ENCODE results near the gene POLN. TPM values are rescaled to one million over a fixed set of nuclear protein-coding genes. Genes with fewer than 3 reads are reported as not detected.

POLN gene
- total RNA-seq, 2 donors from 2014 or later: 1.3 to 2.8 TPM

DNA sequence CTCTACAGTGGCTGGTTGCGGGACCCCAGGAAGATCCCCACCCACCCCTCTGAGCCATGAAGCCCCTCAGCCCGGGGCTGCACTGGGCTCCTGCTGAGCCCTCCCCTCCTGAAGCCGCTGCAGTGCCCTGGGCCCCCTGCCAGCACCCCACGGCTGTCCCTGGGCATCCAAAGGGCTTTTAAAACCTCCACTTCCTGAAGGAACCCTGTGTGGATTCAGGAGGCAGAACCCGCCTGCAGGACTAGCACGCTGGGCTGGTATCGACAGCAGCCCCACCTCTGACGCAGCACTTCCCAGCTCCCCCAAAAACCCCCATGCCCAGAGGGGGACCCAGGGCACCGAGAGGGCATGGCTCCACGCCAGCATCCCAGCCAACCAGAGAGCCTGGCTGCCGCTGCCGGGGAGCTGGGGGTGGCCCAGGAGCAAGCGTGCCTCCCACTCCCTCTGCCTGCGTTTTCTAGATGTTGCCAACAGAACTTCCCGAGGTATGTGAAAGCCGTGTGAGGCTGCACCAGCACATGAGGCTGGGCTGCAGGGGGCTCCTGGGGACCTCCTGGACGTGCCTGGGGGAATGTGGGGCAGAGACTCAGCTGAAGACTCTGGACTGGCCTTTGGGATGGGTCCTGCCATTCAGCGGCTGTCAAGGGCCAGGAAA, 13.7 kb upstream of the POLN start:
- TF ChIP-seq, protein P1, sequence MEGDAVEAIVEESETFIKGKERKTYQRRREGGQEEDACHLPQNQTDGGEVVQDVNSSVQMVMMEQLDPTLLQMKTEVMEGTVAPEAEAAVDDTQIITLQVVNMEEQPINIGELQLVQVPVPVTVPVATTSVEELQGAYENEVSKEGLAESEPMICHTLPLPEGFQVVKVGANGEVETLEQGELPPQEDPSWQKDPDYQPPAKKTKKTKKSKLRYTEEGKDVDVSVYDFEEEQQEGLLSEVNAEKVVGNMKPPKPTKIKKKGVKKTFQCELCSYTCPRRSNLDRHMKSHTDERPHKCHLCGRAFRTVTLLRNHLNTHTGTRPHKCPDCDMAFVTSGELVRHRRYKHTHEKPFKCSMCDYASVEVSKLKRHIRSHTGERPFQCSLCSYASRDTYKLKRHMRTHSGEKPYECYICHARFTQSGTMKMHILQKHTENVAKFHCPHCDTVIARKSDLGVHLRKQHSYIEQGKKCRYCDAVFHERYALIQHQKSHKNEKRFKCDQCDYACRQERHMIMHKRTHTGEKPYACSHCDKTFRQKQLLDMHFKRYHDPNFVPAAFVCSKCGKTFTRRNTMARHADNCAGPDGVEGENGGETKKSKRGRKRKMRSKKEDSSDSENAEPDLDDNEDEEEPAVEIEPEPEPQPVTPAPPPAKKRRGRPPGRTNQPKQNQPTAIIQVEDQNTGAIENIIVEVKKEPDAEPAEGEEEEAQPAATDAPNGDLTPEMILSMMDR (IDR thresholded peaks at IDR 0.05): no peak
- H3K36me3 ChIP-seq: peaks cover 46% of the 10 kb centered on the region

DNA sequence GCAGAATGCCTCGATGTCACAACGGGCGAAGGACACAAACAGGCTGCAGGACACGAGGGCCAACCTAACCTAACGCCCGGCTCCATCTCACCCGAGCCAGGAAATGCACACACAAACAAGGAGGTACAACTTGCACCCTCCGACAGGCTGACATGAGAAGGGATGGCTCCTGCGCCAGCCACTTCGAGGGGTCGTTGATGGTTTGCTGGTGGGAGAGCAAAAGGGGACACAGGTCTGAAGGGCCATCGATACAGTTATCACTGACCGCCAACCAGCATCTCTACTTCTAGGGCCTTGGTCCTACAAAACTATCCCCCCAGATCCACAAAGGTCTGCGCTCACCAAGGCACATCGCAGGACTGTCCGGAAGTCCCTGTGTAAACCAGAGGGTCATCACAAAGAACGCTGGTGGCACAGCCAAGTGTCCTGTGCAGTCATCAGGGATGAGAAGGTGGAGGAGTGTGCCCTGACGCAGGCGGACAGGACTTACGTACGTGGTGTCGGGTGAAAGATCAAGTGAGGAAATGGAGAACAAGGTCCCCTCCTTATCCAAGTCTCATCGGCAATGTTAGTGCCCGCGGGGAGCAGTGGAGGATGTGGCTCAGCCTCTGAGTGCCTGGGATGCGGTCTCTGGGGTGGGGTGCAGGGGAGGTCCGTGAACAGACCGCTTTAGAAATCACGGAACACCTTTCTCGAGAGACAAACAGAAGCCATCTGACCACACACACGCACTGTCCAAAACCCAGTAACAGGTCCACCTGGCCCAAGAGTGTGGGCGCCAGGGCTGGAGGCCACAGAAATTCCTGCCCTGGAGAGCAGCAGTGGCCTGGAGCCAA, 13.0 kb upstream of the POLN start:
- H3K4me1 ChIP-seq: peaks cover 0 to 66% of the 10 kb centered on the region in 2 donors
- TF ChIP-seq, protein P1 (IDR thresholded peaks at IDR 0.05): no peak
- no peaks in the 10 kb centered on the region for H3K9me3 ChIP-seq
- DNase-seq (ENCODE audit: low spot score): peak; percentile 53
- H3K27me3 ChIP-seq: no peaks in the 10 kb centered on the region
- H3K4me3 ChIP-seq: peak overlapping the region in 1 of 2 donors; percentile 26
- H3K36me3 ChIP-seq: peaks cover 53% of the 10 kb centered on the region
- peak overlapping the region; percentile 87 for H3K27ac ChIP-seq

More for the DNA sequence above, 13.7 kb upstream of the POLN start:
- H3K27me3 ChIP-seq: no peaks in the 10 kb centered on the region
- peaks cover 0 to 73% of the 10 kb centered on the region in 2 donors for H3K4me1 ChIP-seq
- H3K4me3 ChIP-seq: peak overlapping the region; percentile 4 to 26
- peak overlapping the region; percentile 87 for H3K27ac ChIP-seq
- peak; percentile 59 for DNase-seq (ENCODE audit: low spot score)
- H3K9me3 ChIP-seq: no peaks in the 10 kb centered on the region

DNA sequence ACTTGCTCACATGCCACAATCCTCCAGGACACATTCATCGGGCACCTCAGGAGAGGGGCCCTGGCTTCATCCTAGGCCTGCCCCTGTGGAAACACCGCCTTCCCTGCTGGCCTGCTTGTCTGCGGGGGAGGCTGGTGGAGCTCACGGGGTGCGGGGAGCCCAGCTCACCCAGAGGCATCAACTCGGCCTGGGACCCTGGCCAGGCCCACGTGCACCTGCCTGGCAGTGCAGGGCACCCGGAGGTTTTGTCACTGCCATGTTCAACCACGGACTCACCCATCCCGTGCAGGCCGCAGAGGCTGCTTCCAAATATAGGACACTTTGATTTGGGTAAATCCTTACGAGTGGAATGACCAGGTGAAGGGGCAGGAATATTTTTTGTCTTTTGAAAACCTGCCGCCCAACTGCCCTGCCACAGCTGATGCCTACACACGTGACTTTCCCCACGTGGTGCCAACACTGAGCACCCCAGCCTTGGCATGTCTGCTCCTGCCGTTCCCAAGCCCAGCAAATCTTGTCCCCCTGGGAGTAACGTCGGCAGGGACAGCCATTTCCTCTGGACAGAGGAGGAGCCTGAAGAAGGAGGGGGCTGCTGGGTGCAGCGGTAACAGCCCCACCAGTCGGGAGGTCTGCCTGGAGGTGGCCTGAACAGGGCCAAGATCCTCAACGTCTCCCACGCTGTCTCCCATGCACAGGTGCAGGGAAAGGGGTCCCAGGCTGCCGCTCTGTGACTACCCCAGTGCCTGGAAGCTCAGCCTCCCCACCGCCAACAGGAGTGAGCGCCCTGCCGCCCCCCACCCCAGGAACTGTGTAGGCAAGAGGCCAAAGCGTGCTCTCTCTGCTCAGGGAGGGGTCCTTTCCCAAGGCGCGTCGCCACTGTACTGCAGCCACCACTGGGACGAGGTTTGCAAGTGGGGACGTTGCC, 11.5 kb upstream of the POLN start:
- H3K27me3 ChIP-seq: no peaks in the 10 kb centered on the region
- no peaks in the 10 kb centered on the region for H3K9me3 ChIP-seq
- peaks cover 0 to 51% of the 10 kb centered on the region in 2 donors for H3K4me1 ChIP-seq
- peaks cover 61% of the 10 kb centered on the region for H3K36me3 ChIP-seq
- TF ChIP-seq, protein P1 (IDR thresholded peaks at IDR 0.05): no peak
- H3K27ac ChIP-seq: no peak overlapping the region
- peak; percentile 52 for DNase-seq (ENCODE audit: low spot score)
- no peak overlapping the region for H3K4me3 ChIP-seq

DNA sequence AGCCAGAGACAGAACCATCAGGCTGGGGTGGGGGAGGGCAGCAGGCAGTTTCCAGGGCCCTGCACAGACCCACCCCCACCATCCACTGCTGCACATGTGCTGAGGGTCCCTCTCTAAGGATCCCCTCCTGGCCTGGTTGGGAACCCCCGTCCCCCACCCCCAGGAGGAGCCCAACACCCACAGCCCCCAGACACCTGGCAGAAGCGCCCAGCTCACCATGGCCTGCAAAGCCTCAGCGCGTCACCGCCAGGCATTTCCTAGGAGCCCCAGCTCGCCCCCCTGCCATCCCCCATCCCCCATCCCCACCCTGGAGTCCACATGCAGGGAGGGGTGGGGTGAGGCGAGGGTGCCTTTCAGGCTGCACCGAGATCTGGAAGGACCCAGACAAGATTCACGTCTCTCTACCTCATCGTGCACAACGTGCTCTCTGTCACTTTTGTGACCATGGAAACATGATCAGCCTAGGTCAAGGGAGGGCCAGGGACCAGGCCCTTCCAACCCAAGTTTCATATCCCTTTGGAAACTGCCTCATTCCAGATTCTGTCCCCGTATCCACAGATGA, 10.7 kb upstream of the POLN start:
- Histone ChIP-seq H3K27ac (no peak overlapping the region), H3K36me3 (peaks cover 61% of the 10 kb centered on the region), H3K9me3 (no peaks in the 10 kb centered on the region), H3K4me1 (peaks cover 0 to 43% of the 10 kb centered on the region in 2 donors), H3K27me3 (no peaks in the 10 kb centered on the region), H3K4me3 (no peak overlapping the region)
- TF ChIP-seq, protein P1 (IDR thresholded peaks at IDR 0.05): no peak
- DNase-seq (ENCODE audit: low spot score): peak; percentile 44

DNA sequence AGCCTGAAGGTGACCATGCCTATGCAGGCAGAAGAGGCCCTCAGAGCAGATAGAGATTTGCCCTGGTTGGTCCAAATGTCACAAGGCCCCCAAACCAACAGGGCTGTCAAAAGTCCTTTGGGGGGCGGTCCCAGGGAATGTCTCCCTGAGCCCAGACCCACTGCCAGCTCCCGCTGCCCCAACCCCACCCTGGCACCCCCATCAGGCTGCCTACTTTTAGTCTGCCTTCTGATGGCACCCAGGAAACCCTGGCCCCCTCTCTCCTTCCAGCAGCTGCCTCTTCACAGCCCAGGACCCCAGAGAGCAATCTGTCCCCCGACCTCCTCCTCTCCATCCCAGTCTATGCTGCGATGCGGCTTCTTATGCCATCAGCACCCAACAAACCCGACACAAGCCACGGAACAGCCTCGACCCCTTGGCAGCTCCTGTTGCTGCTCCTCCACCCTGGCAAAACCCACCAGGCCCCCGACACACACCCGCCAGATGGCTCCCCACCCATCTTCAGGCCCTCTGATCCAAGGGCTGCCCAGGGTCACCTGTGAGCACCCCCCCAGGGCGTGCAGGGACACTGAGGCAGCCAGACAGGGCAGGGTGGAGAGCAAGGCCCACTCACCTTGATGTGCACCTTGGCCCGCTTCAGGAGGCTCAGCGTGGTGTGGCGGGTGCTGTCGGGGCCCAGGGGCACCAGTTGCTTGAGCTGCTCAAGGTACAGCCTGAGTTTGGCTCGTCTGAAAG, 10.0 kb upstream of the POLN start:
- peaks cover 61% of the 10 kb centered on the region for H3K36me3 ChIP-seq
- no peak overlapping the region for H3K27ac ChIP-seq
- peaks cover 0 to 37% of the 10 kb centered on the region in 2 donors for H3K4me1 ChIP-seq
- H3K9me3 ChIP-seq: no peaks in the 10 kb centered on the region
- peak; percentile 42 for DNase-seq (ENCODE audit: low spot score)
- H3K27me3 ChIP-seq: no peaks in the 10 kb centered on the region
- TF ChIP-seq, protein P1 (IDR thresholded peaks at IDR 0.05): no peak
- no peak overlapping the region for H3K4me3 ChIP-seq
